CD4-positive, CD25-positive, alpha-beta regulatory T cell (primary cell): Measurements from ENCODE around the gene DYNC1I2. TPM values are rescaled to one million over a fixed set of nuclear protein-coding genes. Genes with fewer than 3 reads are reported as not detected.

Source experiments
- ATAC-seq, 2 donors: fragments of 150-1000 bp; cut with Tn5 transposase; one replicate each; pipeline ENCODE4 v1.10.0; 2021; ENCODE audit warnings: low read depth in 2 of 2, moderate number of reproducible peaks in 2 of 2, moderate library complexity in 1 of 2
- DNase-seq, 3 donors: peaks; one replicate each; pipeline versions ENCODE4 v3.0.0 to v3.0.0-alpha.2; 2012 to 2022; ENCODE audit warnings: mixed read lengths in 1 of 3
- H3K27ac ChIP-seq: one replicate; pipeline ENCODE4 v1.7.0; 2013; ENCODE audit warnings: mild to moderate bottlenecking, low read length; ENCODE audit not compliant: insufficient read depth, poor library complexity, severe bottlenecking
- H3K27me3 ChIP-seq: one replicate; pipeline ENCODE4 v1.7.0; 2013; ENCODE audit warnings: low read length; ENCODE audit not compliant: control insufficient read depth, insufficient read depth
- H3K36me3 ChIP-seq: one replicate; pipeline ENCODE4 v1.7.0; 2013; ENCODE audit warnings: mild to moderate bottlenecking, low read length, moderate library complexity; ENCODE audit not compliant: control insufficient read depth, insufficient read depth
- H3K4me1 ChIP-seq: 2 replicates; pipeline ENCODE4 v1.7.0; 2013; ENCODE audit warnings: mild to moderate bottlenecking, low read length; ENCODE audit not compliant: insufficient read depth, control insufficient read depth, poor library complexity, severe bottlenecking
- H3K4me3 ChIP-seq: one replicate; pipeline ENCODE4 v1.7.0; 2013; ENCODE audit warnings: low read depth, mild to moderate bottlenecking, low read length, moderate library complexity
- H3K9me3 ChIP-seq, 2 experiments: 1 replicate in 1 of 2; 2 replicates in 1 of 2; pipeline ENCODE4 v1.7.0; 2013; ENCODE audit warnings: low read length in 2 of 2, mild to moderate bottlenecking in 1 of 2, moderate library complexity in 1 of 2; ENCODE audit not compliant: control insufficient read depth in 2 of 2
- H3K27ac Mint-ChIP-seq, 3 donors: one replicate each; pipeline ENCODE4 v1.8.0; 2020 to 2022; ENCODE audit warnings: mild to moderate bottlenecking in 3 of 3, mixed read lengths in 3 of 3, moderate library complexity in 2 of 3
- H3K27me3 Mint-ChIP-seq: one replicate; pipeline ENCODE4 v1.8.0; 2022; ENCODE audit warnings: mild to moderate bottlenecking, mixed read lengths
- H3K36me3 Mint-ChIP-seq: one replicate; pipeline ENCODE4 v1.8.0; 2020; ENCODE audit warnings: mixed read lengths
- H3K4me1 Mint-ChIP-seq, 4 donors: one replicate each; pipeline ENCODE4 v1.8.0; 2020 to 2022; ENCODE audit warnings: mixed read lengths in 4 of 4, mild to moderate bottlenecking in 1 of 4
- H3K4me3 Mint-ChIP-seq, 4 donors: one replicate each; pipeline ENCODE4 v1.8.0; 2020 to 2022; ENCODE audit warnings: mild to moderate bottlenecking in 4 of 4, mixed read lengths in 4 of 4, moderate library complexity in 3 of 4
- H3K9me3 Mint-ChIP-seq, 7 donors: one replicate each; pipeline ENCODE4 v1.8.0; 2020 to 2022; ENCODE audit warnings: mixed read lengths in 7 of 7, mild to moderate bottlenecking in 3 of 7, moderate library complexity in 2 of 7
- polyA plus RNA-seq, 4 donors: library from polyadenylated mRNA; unstranded; fragments of 300-500 nt; fragmentation: Illumina TruSeq; gene quantifications; one replicate each; pipeline ENCODE4 v1.2.3, GENCODE V29; 2021
- total RNA-seq: library from RNA; stranded (reverse); gene quantifications from one replicate; pipeline ENCODE4 v1.2.3, GENCODE V29; 2022

The DYNC1I2 gene
- total and polyA plus RNA-seq, 5 donors from 2014 or later: 20.9 to 31.6 (median 29.5) TPM

- H3K4me1 Mint-ChIP-seq: peaks cover 12 to 19% (median 17%) of the 10 kb centered on the region in 4 donors
- no peak for ATAC-seq
- peak overlapping the region in 1 of 4 donors; percentile 52 for H3K4me3 Mint-ChIP-seq
- peak in 2 of 3 donors; percentile 36 to 56 for DNase-seq
- Histone ChIP-seq H3K36me3 (peaks cover 6% of the 10 kb centered on the region), H3K4me3 (no peak overlapping the region), H3K27me3 (no peaks in the 10 kb centered on the region), H3K9me3 (no peaks in the 10 kb centered on the region), H3K27ac (no peak overlapping the region), H3K4me1 (no peaks in the 10 kb centered on the region)
- no peaks in the 10 kb centered on the region for H3K27me3 Mint-ChIP-seq
- H3K9me3 Mint-ChIP-seq: no peaks in the 10 kb centered on the region
- peaks cover 28% of the 10 kb centered on the region for H3K36me3 Mint-ChIP-seq
- H3K27ac Mint-ChIP-seq: peak overlapping the region in 2 of 3 donors; percentile 11 to 55
Measured at GRCh38 chr2:171703574-171704347, 16.5 kb downstream of the DYNC1I2 start.

GRCh38 chr2:171706152-171706803 is 19.0 kb downstream of the DYNC1I2 start:
- H3K27me3 ChIP-seq: no peaks in the 10 kb centered on the region
- Mint-ChIP-seq H3K27me3 (no peaks in the 10 kb centered on the region), H3K4me3 (no peak overlapping the region), H3K36me3 (peaks cover 34% of the 10 kb centered on the region), H3K9me3 (no peaks in the 10 kb centered on the region), H3K4me1 (peaks cover 17 to 23% (median 19%) of the 10 kb centered on the region in 4 donors), H3K27ac (no peak overlapping the region)
- H3K4me3 ChIP-seq: peak overlapping the region; percentile 28
- H3K9me3 ChIP-seq: no peaks in the 10 kb centered on the region
- peak in 1 of 2 donors; percentile 28 for ATAC-seq
- DNase-seq: peak in 2 of 3 donors; percentile 44 to 51
- H3K4me1 ChIP-seq: no peaks in the 10 kb centered on the region
- H3K36me3 ChIP-seq: peaks cover 4% of the 10 kb centered on the region
- H3K27ac ChIP-seq: no peak overlapping the region

GRCh38 chr2:171707752-171708151 is 20.5 kb downstream of the DYNC1I2 start:
- Mint-ChIP-seq H3K4me3 (no peak overlapping the region), H3K36me3 (peaks cover 31% of the 10 kb centered on the region)
- no peaks in the 10 kb centered on the region for H3K27me3 ChIP-seq

GRCh38 chr2:171709011-171709685 is 21.9 kb downstream of the DYNC1I2 start:
- H3K27ac ChIP-seq: no peak overlapping the region
- no peak overlapping the region for H3K27ac Mint-ChIP-seq
- H3K4me3 ChIP-seq: no peak overlapping the region

More at GRCh38 chr2:171707752-171708151, 20.5 kb downstream of the DYNC1I2 start:
- Histone ChIP-seq H3K36me3 (peaks cover 4% of the 10 kb centered on the region), H3K4me3 (no peak overlapping the region), H3K4me1 (no peaks in the 10 kb centered on the region), H3K27ac (no peak overlapping the region), H3K9me3 (no peaks in the 10 kb centered on the region)
- H3K27ac Mint-ChIP-seq: no peak overlapping the region
- ATAC-seq: no peak
- no peaks in the 10 kb centered on the region for H3K9me3 Mint-ChIP-seq
- peaks cover 17 to 23% (median 20%) of the 10 kb centered on the region in 4 donors for H3K4me1 Mint-ChIP-seq
- no peak for DNase-seq
- no peaks in the 10 kb centered on the region for H3K27me3 Mint-ChIP-seq

GRCh38 chr2:171711351-171711750 is 24.1 kb downstream of the DYNC1I2 start:
- Histone ChIP-seq H3K4me3 (no peak overlapping the region), H3K36me3 (peaks cover 13% of the 10 kb centered on the region), H3K27ac (no peak overlapping the region), H3K27me3 (no peaks in the 10 kb centered on the region), H3K4me1 (no peaks in the 10 kb centered on the region), H3K9me3 (no peaks in the 10 kb centered on the region)
- H3K36me3 Mint-ChIP-seq: peaks cover 30% of the 10 kb centered on the region
- no peaks in the 10 kb centered on the region for H3K9me3 Mint-ChIP-seq
- H3K4me1 Mint-ChIP-seq: peaks cover 8 to 15% (median 14%) of the 10 kb centered on the region in 4 donors
- no peaks in the 10 kb centered on the region for H3K27me3 Mint-ChIP-seq
- H3K4me3 Mint-ChIP-seq: no peak overlapping the region
- DNase-seq (no peak), ATAC-seq (no peak)
- H3K27ac Mint-ChIP-seq: no peak overlapping the region

More at GRCh38 chr2:171709011-171709685, 21.9 kb downstream of the DYNC1I2 start:
- ATAC-seq: no peak
- peaks cover 4% of the 10 kb centered on the region for H3K36me3 ChIP-seq
- Mint-ChIP-seq H3K4me1 (peaks cover 14 to 19% (median 17%) of the 10 kb centered on the region in 4 donors), H3K36me3 (peaks cover 28% of the 10 kb centered on the region), H3K4me3 (no peak overlapping the region), H3K27me3 (no peaks in the 10 kb centered on the region), H3K9me3 (no peaks in the 10 kb centered on the region)
- H3K9me3 ChIP-seq: no peaks in the 10 kb centered on the region
- H3K27me3 ChIP-seq: no peaks in the 10 kb centered on the region
- DNase-seq: no peak
- H3K4me1 ChIP-seq: no peaks in the 10 kb centered on the region

GRCh38 chr2:171712051-171712450 is 24.8 kb downstream of the DYNC1I2 start:
- no peak for ATAC-seq
- Histone ChIP-seq H3K36me3 (peaks cover 15% of the 10 kb centered on the region), H3K4me1 (no peaks in the 10 kb centered on the region), H3K9me3 (no peaks in the 10 kb centered on the region), H3K27ac (no peak overlapping the region), H3K4me3 (no peak overlapping the region), H3K27me3 (no peaks in the 10 kb centered on the region)
- H3K27ac Mint-ChIP-seq: no peak overlapping the region
- no peak for DNase-seq
- peaks cover 6 to 12% (median 12%) of the 10 kb centered on the region in 4 donors for H3K4me1 Mint-ChIP-seq
- no peaks in the 10 kb centered on the region for H3K9me3 Mint-ChIP-seq
- H3K4me3 Mint-ChIP-seq: no peak overlapping the region
- no peaks in the 10 kb centered on the region for H3K27me3 Mint-ChIP-seq
- H3K36me3 Mint-ChIP-seq: peaks cover 27% of the 10 kb centered on the region

- peaks cover 6% of the 10 kb centered on the region for H3K36me3 Mint-ChIP-seq
- no peak for ATAC-seq
Measured at GRCh38 chr2:171718720-171719119, 31.5 kb downstream of the DYNC1I2 start.

More at GRCh38 chr2:171718720-171719119, 31.5 kb downstream of the DYNC1I2 start:
- DNase-seq: peak in 1 of 3 donors; percentile 51
- Mint-ChIP-seq H3K27ac (peak overlapping the region in 2 of 3 donors; percentile 75 to 85), H3K27me3 (no peaks in the 10 kb centered on the region), H3K9me3 (no peaks in the 10 kb centered on the region), H3K4me3 (no peak overlapping the region), H3K4me1 (peaks cover 4 to 16% (median 6%) of the 10 kb centered on the region in 4 donors)
- Histone ChIP-seq H3K27ac (no peak overlapping the region), H3K4me1 (no peaks in the 10 kb centered on the region), H3K9me3 (no peaks in the 10 kb centered on the region), H3K27me3 (no peaks in the 10 kb centered on the region), H3K4me3 (no peak overlapping the region), H3K36me3 (peaks cover 29% of the 10 kb centered on the region)
